ENCODE measurements around the gene CIAO2A.

GRCh38 chr15:64131547-64131946 is 37.9 kb upstream of the CIAO2A start:
- no peak for TF ChIP-seq POLR2A (IDR thresholded peaks at IDR 0.05)
- no peak for TF ChIP-seq CTCF (IDR thresholded peaks at IDR 0.05)
